ENCODE data around the gene PDE4D. TPM values are rescaled to one million over a fixed set of nuclear protein-coding genes. Genes with fewer than 3 reads are reported as not detected.

Gene PDE4D
- total RNA-seq, 2 experiments from 2014 or later = 40.5 to 41.2 TPM

- H3K27ac Mint-ChIP-seq = no peak overlapping the region
- H3K9me3 Mint-ChIP-seq = no peaks in the 10 kb centered on the region
- CTCF ChIA-PET = no interaction called here
- no peaks in the 10 kb centered on the region for H3K36me3 Mint-ChIP-seq (ENCODE audit: low read depth)
- H3K4me3 Mint-ChIP-seq = no peak overlapping the region
- H3K27me3 Mint-ChIP-seq (ENCODE audit: low read depth) = no peaks in the 10 kb centered on the region
- H3K4me1 Mint-ChIP-seq (ENCODE audit: low read depth) = no peaks in the 10 kb centered on the region
- intact Hi-C loops (cut with micrococcal nuclease) = no loop called here
- no peak for DNase-seq
Observed at GRCh38 chr5:59548807-59549357, 344.6 kb downstream of the PDE4D start.

- no peak overlapping the region for H3K27ac Mint-ChIP-seq
- intact Hi-C loops (cut with micrococcal nuclease) = no loop called here
- DNase-seq = no peak
- H3K9me3 Mint-ChIP-seq = no peaks in the 10 kb centered on the region
- H3K27me3 Mint-ChIP-seq (ENCODE audit: low read depth) = no peaks in the 10 kb centered on the region
- no peaks in the 10 kb centered on the region for H3K4me1 Mint-ChIP-seq (ENCODE audit: low read depth)
- CTCF ChIA-PET = no interaction called here
- H3K4me3 Mint-ChIP-seq = no peak overlapping the region
- H3K36me3 Mint-ChIP-seq (ENCODE audit: low read depth) = no peaks in the 10 kb centered on the region
Observed at GRCh38 chr5:59547731-59548130, 345.8 kb downstream of the PDE4D start.

- no peaks in the 10 kb centered on the region for H3K9me3 Mint-ChIP-seq
- no peak overlapping the region for H3K4me3 Mint-ChIP-seq
- DNase-seq = no peak
- no peaks in the 10 kb centered on the region for H3K4me1 Mint-ChIP-seq (ENCODE audit: low read depth)
- intact Hi-C loops (cut with micrococcal nuclease) = no loop called here
- CTCF ChIA-PET = interaction anchor here (0.5 to 1.3 kb wide), 3 partner anchors 9 to 225 kb away, joined by 3 to 4 read pairs (median 4); no protein-coding TSS in a partner anchor
- H3K27me3 Mint-ChIP-seq (ENCODE audit: low read depth) = no peaks in the 10 kb centered on the region
- no peak overlapping the region for H3K27ac Mint-ChIP-seq
- H3K36me3 Mint-ChIP-seq (ENCODE audit: low read depth) = no peaks in the 10 kb centered on the region
Observed at GRCh38 chr5:59544573-59544972, 349.0 kb downstream of the PDE4D start.

GRCh38 chr5:59543821-59544442, 349.6 kb downstream of the PDE4D start:
- Mint-ChIP-seq H3K4me3 (no peak overlapping the region), H3K27ac (no peak overlapping the region), H3K4me1 (ENCODE audit: low read depth) (no peaks in the 10 kb centered on the region), H3K36me3 (ENCODE audit: low read depth) (no peaks in the 10 kb centered on the region), H3K9me3 (no peaks in the 10 kb centered on the region), H3K27me3 (ENCODE audit: low read depth) (no peaks in the 10 kb centered on the region)
- intact Hi-C loops (cut with micrococcal nuclease) = no loop called here
- CTCF ChIA-PET = interaction anchor here (1.3 kb wide), 1 partner anchor 8 kb away, joined by 4 read pairs; no protein-coding TSS in a partner anchor
- no peak for DNase-seq

GRCh38 chr5:59542851-59543820, 350.4 kb downstream of the PDE4D start:
- no peaks in the 10 kb centered on the region for H3K36me3 Mint-ChIP-seq (ENCODE audit: low read depth)
- no peak for DNase-seq
- no peak overlapping the region for H3K27ac Mint-ChIP-seq
- CTCF ChIA-PET = interaction anchor here (1.3 kb wide), 1 partner anchor 8 kb away, joined by 4 read pairs; no protein-coding TSS in a partner anchor
- H3K4me3 Mint-ChIP-seq = no peak overlapping the region
- no peaks in the 10 kb centered on the region for H3K4me1 Mint-ChIP-seq (ENCODE audit: low read depth)
- no peaks in the 10 kb centered on the region for H3K27me3 Mint-ChIP-seq (ENCODE audit: low read depth)
- H3K9me3 Mint-ChIP-seq = no peaks in the 10 kb centered on the region
- intact Hi-C loops (cut with micrococcal nuclease) = no loop called here

GRCh38 chr5:59542306-59542705, 351.2 kb downstream of the PDE4D start:
- no peaks in the 10 kb centered on the region for H3K36me3 Mint-ChIP-seq (ENCODE audit: low read depth)
- intact Hi-C loops (cut with micrococcal nuclease) = no loop called here
- no peak overlapping the region for H3K4me3 Mint-ChIP-seq
- no peak overlapping the region for H3K27ac Mint-ChIP-seq
- H3K9me3 Mint-ChIP-seq = no peaks in the 10 kb centered on the region
- CTCF ChIA-PET = interaction anchor here (0.7 kb wide), 1 partner anchor 464 kb away, joined by 3 read pairs; no protein-coding TSS in a partner anchor
- H3K4me1 Mint-ChIP-seq (ENCODE audit: low read depth) = no peaks in the 10 kb centered on the region
- no peak for DNase-seq
- no peaks in the 10 kb centered on the region for H3K27me3 Mint-ChIP-seq (ENCODE audit: low read depth)

GRCh38 chr5:59540366-59540765, 353.2 kb downstream of the PDE4D start:
- H3K36me3 Mint-ChIP-seq (ENCODE audit: low read depth) = no peaks in the 10 kb centered on the region
- H3K4me1 Mint-ChIP-seq (ENCODE audit: low read depth) = no peaks in the 10 kb centered on the region
- no peak for DNase-seq
- no peaks in the 10 kb centered on the region for H3K9me3 Mint-ChIP-seq
- H3K4me3 Mint-ChIP-seq = no peak overlapping the region
- CTCF ChIA-PET = interaction anchor here (0.6 to 0.7 kb wide), 2 partner anchors 81 to 221 kb away, joined by 3 read pairs; no protein-coding TSS in a partner anchor
- no peaks in the 10 kb centered on the region for H3K27me3 Mint-ChIP-seq (ENCODE audit: low read depth)
- intact Hi-C loops (cut with micrococcal nuclease) = no loop called here
- H3K27ac Mint-ChIP-seq = no peak overlapping the region

GRCh38 chr5:59538750-59539121, 354.8 kb downstream of the PDE4D start:
- intact Hi-C loops (cut with micrococcal nuclease) = no loop called here
- no peak for DNase-seq
- Mint-ChIP-seq H3K27me3 (ENCODE audit: low read depth) (no peaks in the 10 kb centered on the region), H3K9me3 (no peaks in the 10 kb centered on the region), H3K36me3 (ENCODE audit: low read depth) (no peaks in the 10 kb centered on the region), H3K4me3 (no peak overlapping the region), H3K27ac (no peak overlapping the region), H3K4me1 (ENCODE audit: low read depth) (no peaks in the 10 kb centered on the region)
- CTCF ChIA-PET = no interaction called here

GRCh38 chr5:59537961-59538749, 355.4 kb downstream of the PDE4D start:
- Mint-ChIP-seq H3K9me3 (no peaks in the 10 kb centered on the region), H3K27me3 (ENCODE audit: low read depth) (no peaks in the 10 kb centered on the region), H3K4me3 (no peak overlapping the region), H3K27ac (no peak overlapping the region), H3K4me1 (ENCODE audit: low read depth) (no peaks in the 10 kb centered on the region), H3K36me3 (ENCODE audit: low read depth) (no peaks in the 10 kb centered on the region)
- DNase-seq = no peak
- intact Hi-C loops (cut with micrococcal nuclease) = no loop called here
- CTCF ChIA-PET = interaction anchor here (0.7 kb wide), 1 partner anchor 148 kb away, joined by 3 read pairs; no protein-coding TSS in a partner anchor

- Mint-ChIP-seq H3K36me3 (ENCODE audit: low read depth) (no peaks in the 10 kb centered on the region), H3K4me3 (no peak overlapping the region), H3K4me1 (ENCODE audit: low read depth) (no peaks in the 10 kb centered on the region), H3K27ac (no peak overlapping the region), H3K27me3 (ENCODE audit: low read depth) (no peaks in the 10 kb centered on the region), H3K9me3 (no peaks in the 10 kb centered on the region)
- no peak for DNase-seq
- CTCF ChIA-PET = no interaction called here
- intact Hi-C loops (cut with micrococcal nuclease) = no loop called here
Observed at GRCh38 chr5:59536875-59537274, 356.7 kb downstream of the PDE4D start.

GRCh38 chr5:59535561-59535960, 358.0 kb downstream of the PDE4D start:
- Mint-ChIP-seq H3K4me3 (no peak overlapping the region), H3K27ac (no peak overlapping the region), H3K27me3 (ENCODE audit: low read depth) (no peaks in the 10 kb centered on the region), H3K4me1 (ENCODE audit: low read depth) (no peaks in the 10 kb centered on the region), H3K36me3 (ENCODE audit: low read depth) (no peaks in the 10 kb centered on the region), H3K9me3 (no peaks in the 10 kb centered on the region)
- intact Hi-C loops (cut with micrococcal nuclease) = no loop called here
- CTCF ChIA-PET = interaction anchor here (1.0 kb wide), 1 partner anchor 8 kb away, joined by 4 read pairs; no protein-coding TSS in a partner anchor
- no peak for DNase-seq

- no peaks in the 10 kb centered on the region for H3K36me3 Mint-ChIP-seq (ENCODE audit: low read depth)
- intact Hi-C loops (cut with micrococcal nuclease) = no loop called here
- H3K4me1 Mint-ChIP-seq (ENCODE audit: low read depth) = no peaks in the 10 kb centered on the region
- H3K27me3 Mint-ChIP-seq (ENCODE audit: low read depth) = no peaks in the 10 kb centered on the region
- no peak overlapping the region for H3K4me3 Mint-ChIP-seq
- CTCF ChIA-PET = no interaction called here
- H3K27ac Mint-ChIP-seq = no peak overlapping the region
- no peaks in the 10 kb centered on the region for H3K9me3 Mint-ChIP-seq
- DNase-seq = no peak
Observed at GRCh38 chr5:59533730-59534108, 359.8 kb downstream of the PDE4D start.
